Measurements from ENCODE around the gene PODXL.

DNA sequence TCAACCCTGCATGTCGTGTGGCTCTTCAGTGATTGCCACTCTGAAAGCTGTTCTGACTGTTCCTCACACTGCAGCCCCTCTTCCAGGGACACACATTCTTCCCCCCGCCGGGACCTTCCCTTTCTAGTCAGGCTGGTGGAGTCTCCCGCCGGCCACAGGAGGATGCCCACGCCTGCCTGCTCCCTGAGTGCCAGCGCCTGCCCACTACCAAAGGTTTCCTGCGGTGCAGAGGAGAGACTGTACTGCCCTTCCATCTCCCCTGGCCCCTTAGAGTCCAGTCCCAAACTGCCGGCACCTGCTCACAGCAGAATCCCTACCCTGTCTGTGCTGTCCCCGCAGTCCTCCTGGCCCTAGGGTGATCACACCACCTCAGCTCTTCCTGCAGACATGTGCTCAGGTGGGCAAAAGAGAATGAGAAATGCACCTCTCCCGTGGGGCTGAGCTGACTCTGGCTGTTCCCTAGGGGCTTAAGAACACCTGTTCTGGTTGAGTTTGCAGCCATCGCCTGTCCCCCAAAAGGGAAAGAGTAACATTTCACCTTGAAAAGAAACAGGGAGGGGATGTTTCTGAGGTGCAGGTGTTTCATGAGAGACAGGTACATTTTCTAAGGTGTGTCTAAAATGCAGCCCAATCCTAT is 1.4 kb downstream of the PODXL start:
- TF ChIP-seq, protein P1, sequence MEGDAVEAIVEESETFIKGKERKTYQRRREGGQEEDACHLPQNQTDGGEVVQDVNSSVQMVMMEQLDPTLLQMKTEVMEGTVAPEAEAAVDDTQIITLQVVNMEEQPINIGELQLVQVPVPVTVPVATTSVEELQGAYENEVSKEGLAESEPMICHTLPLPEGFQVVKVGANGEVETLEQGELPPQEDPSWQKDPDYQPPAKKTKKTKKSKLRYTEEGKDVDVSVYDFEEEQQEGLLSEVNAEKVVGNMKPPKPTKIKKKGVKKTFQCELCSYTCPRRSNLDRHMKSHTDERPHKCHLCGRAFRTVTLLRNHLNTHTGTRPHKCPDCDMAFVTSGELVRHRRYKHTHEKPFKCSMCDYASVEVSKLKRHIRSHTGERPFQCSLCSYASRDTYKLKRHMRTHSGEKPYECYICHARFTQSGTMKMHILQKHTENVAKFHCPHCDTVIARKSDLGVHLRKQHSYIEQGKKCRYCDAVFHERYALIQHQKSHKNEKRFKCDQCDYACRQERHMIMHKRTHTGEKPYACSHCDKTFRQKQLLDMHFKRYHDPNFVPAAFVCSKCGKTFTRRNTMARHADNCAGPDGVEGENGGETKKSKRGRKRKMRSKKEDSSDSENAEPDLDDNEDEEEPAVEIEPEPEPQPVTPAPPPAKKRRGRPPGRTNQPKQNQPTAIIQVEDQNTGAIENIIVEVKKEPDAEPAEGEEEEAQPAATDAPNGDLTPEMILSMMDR (optimal IDR thresholded peaks at IDR 0.05 in 1 of 3, IDR thresholded peaks at IDR 0.05 in 1 of 3, conservative IDR thresholded peaks at IDR 0.05 in 1 of 3; ENCODE audit: extremely low read depth in 1 of 3, insufficient read depth in 2 of 3, low read length in 3 of 3): no peak
- no peak for TF ChIP-seq EZH2 (IDR thresholded peaks at IDR 0.05; ENCODE audit: low read length)

Data from keratinocyte (primary cell).